ENCODE measurements around the gene TMEM132A. TPM values are rescaled to one million over a fixed set of nuclear protein-coding genes. Genes with fewer than 3 reads are reported as not detected.

The TMEM132A gene
- total and polyA plus RNA-seq, 10 of the 15 experiments (the other 5 are each of a cell fraction or from before 2014, with no cell fraction given): 0.16 to 25.0 (median 4.3) TPM

DNA sequence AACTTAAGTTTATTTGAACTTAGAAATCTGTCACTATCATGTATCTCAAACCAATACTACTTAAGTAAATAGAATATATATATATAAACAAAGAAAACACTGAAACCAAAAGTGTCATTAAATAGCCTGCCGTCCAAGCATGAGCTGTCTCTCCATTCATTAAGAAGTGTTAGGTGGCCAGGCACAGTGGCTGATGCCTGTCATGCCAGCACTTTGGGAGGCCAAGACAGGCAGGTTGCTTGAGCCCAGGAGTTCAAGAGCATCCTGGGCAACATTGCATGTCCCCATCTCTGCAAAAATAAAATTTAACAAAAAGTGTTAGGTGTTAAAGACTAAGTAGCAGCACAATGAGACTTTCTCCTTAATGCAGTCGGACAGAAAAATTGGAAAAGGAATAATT, 61.2 kb downstream of the TMEM132A start (continued):
- TF ChIP-seq SRF (IDR thresholded peaks at IDR 0.05; ENCODE audit: low read depth in 2 of 2, low read length in 2 of 2) (no peak), ESRRA (IDR thresholded peaks at IDR 0.05; ENCODE audit: low read length) (no peak)

GRCh38 chr11:60985991-60986915, 62.0 kb downstream of the TMEM132A start:
- H3K4me3 ChIP-seq: no peak overlapping the region
- no peak for FAIRE-seq
- intact Hi-C loops (cut with micrococcal nuclease; ENCODE audit: unreplicated experiment): no loop called here

More at GRCh38 chr11:60985991-60986915, 62.0 kb downstream of the TMEM132A start:
- DNase-seq (ENCODE audit: low read depth, low spot score): no peak
- ChIA-PET RAD21 (ENCODE audit: unreplicated experiment) (interaction anchor here (1.2 kb wide), 1 partner anchor 16 kb away, joined by 4 read pairs; no protein-coding TSS in a partner anchor), SMC1A (ENCODE audit: uncharacterized antibody, unreplicated experiment) (interaction anchor here (0.7 to 1.9 kb wide), 3 partner anchors 9 to 33 kb away, joined by 3 to 6 read pairs (median 4); no protein-coding TSS in a partner anchor), CTCF (interaction anchor here (1.3 to 2.1 kb wide), 2 partner anchors 17 to 143 kb away, joined by 3 to 4 read pairs; no protein-coding TSS in a partner anchor), POLR2A (no interaction called here)
- Histone ChIP-seq H3K36me3 (ENCODE audit: control insufficient read depth in 2 of 2, insufficient read depth in 2 of 2, low read length in 1 of 2) (no peaks in the 10 kb centered on the region), H3K9ac (ENCODE audit: control insufficient read depth, insufficient read depth, low read length) (no peak overlapping the region), H4K20me1 (ENCODE audit: control insufficient read depth, insufficient read depth) (no peaks in the 10 kb centered on the region), H3K4me2 (ENCODE audit: control insufficient read depth, insufficient read depth) (no peak overlapping the region), H2AFZ (ENCODE audit: control insufficient read depth, low read depth, low read length) (no peak overlapping the region), H3K27me3 (replicated peaks in 1 of 2; ENCODE audit: control insufficient read depth in 2 of 2, insufficient read depth in 2 of 2, low read length in 1 of 2) (no peaks in the 10 kb centered on the region), H3K79me2 (ENCODE audit: control insufficient read depth, insufficient read depth, low read length) (no peaks in the 10 kb centered on the region), H3K9me3 (replicated peaks; ENCODE audit: control insufficient read depth, insufficient read depth, low read length) (no peaks in the 10 kb centered on the region), H3K27ac (ENCODE audit: control insufficient read depth, insufficient read depth) (no peak overlapping the region), H3K4me1 (ENCODE audit: control insufficient read depth, insufficient read depth, low read length) (peaks cover 10% of the 10 kb centered on the region; the same call in 1 of the 2 replicates)
- no peak for ATAC-seq
- in situ Hi-C loops (cut with MboI): no loop called here
- TF ChIP-seq SUZ12 (IDR thresholded peaks at IDR 0.05; ENCODE audit: unreplicated experiment) (no peak), EGR1 (IDR thresholded peaks at IDR 0.05; ENCODE audit: borderline replicate concordance in 1 of 2, low read depth in 2 of 2, low read length in 2 of 2) (peak in 1 of 2 experiments; percentile 21; a peak in 1 of 3 replicates)
- TF ChIP-seq, protein P1, sequence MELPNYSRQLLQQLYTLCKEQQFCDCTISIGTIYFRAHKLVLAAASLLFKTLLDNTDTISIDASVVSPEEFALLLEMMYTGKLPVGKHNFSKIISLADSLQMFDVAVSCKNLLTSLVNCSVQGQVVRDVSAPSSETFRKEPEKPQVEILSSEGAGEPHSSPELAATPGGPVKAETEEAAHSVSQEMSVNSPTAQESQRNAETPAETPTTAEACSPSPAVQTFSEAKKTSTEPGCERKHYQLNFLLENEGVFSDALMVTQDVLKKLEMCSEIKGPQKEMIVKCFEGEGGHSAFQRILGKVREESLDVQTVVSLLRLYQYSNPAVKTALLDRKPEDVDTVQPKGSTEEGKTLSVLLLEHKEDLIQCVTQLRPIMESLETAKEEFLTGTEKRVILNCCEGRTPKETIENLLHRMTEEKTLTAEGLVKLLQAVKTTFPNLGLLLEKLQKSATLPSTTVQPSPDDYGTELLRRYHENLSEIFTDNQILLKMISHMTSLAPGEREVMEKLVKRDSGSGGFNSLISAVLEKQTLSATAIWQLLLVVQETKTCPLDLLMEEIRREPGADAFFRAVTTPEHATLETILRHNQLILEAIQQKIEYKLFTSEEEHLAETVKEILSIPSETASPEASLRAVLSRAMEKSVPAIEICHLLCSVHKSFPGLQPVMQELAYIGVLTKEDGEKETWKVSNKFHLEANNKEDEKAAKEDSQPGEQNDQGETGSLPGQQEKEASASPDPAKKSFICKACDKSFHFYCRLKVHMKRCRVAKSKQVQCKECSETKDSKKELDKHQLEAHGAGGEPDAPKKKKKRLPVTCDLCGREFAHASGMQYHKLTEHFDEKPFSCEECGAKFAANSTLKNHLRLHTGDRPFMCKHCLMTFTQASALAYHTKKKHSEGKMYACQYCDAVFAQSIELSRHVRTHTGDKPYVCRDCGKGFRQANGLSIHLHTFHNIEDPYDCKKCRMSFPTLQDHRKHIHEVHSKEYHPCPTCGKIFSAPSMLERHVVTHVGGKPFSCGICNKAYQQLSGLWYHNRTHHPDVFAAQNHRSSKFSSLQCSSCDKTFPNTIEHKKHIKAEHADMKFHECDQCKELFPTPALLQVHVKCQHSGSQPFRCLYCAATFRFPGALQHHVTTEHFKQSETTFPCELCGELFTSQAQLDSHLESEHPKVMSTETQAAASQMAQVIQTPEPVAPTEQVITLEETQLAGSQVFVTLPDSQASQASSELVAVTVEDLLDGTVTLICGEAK (IDR thresholded peaks at IDR 0.05; ENCODE audit: borderline replicate concordance): no peak
- no TSS peak for BruUV-seq (replicated peaks)
- 63% methylated on average over 17 of the region's 17 CpGs for WGBS (ENCODE audit: insufficient coverage, insufficient replicate concordance, low lambda C conversion rate, missing lambda C conversion rate)

Small RNAs within 50 kb of the gene (small RNA-seq; reads per million reads assigned to genes)
- not detected for gene RNU6-933P

Other genes with a start within 250 kb of the TMEM132A start
Only the 7 nearest of the 13 such genes appear.
- 26.5 and 39.7 TPM in 2 replicates for gene CCDC86, start 82.3 kb upstream of the TMEM132A start, total RNA-seq (2014; rRNA removed)
- gene CCDC86, start 82.3 kb upstream of the TMEM132A start, total RNA-seq (2014; rRNA removed; fragmentation: Illumina TruSeq; extraction: Trizol): 6.6 and 7.2 TPM in 2 replicates
- 51.1 and 58.2 TPM in 2 replicates for gene CCDC86, start 82.3 kb upstream of the TMEM132A start, total RNA-seq (2021)
- 7.7 and 22.3 TPM in 2 replicates for gene CCDC86, start 82.3 kb upstream of the TMEM132A start, polyA plus RNA-seq (2011; rRNA removed)
- gene CCDC86, start 82.3 kb upstream of the TMEM132A start, polyA plus RNA-seq (2014; fragmentation: Illumina TruSeq; extraction: Trizol): 24.7 and 37.7 TPM in 2 replicates
- 1 to 10 TPM; 2.0 to 4.4 TPM for gene CCDC86, start 82.3 kb upstream of the TMEM132A start, polyA plus RNA-seq (2014; fragmentation: Nextera tagmentation; extraction: Ambion mirVana)
- 44.4 and 49.6 TPM in 2 replicates for gene CCDC86, start 82.3 kb upstream of the TMEM132A start, polyA plus RNA-seq (2014; rRNA removed)
- 10 to 100 TPM; 78.6 to 87.2 TPM for gene CCDC86, start 82.3 kb upstream of the TMEM132A start, polyA plus RNA-seq (2016; fragmentation: Nextera tagmentation; extraction: Ambion mirVana)
- gene PTGDR2, start 68.5 kb upstream of the TMEM132A start, total RNA-seq (2014; rRNA removed): not detected in 2 replicates
- not detected in 2 replicates for gene PTGDR2, start 68.5 kb upstream of the TMEM132A start, total RNA-seq (2014; rRNA removed; fragmentation: Illumina TruSeq; extraction: Trizol)
- gene PTGDR2, start 68.5 kb upstream of the TMEM132A start, total RNA-seq (2021): 0.13 TPM in 1 of 2 replicates, not detected in the other
- gene PTGDR2, start 68.5 kb upstream of the TMEM132A start, polyA plus RNA-seq (2011; rRNA removed): not detected in 2 replicates
- gene PTGDR2, start 68.5 kb upstream of the TMEM132A start, polyA plus RNA-seq (2014; fragmentation: Illumina TruSeq; extraction: Trizol): 0.01 TPM in 1 of 2 replicates, not detected in the other
- gene PTGDR2, start 68.5 kb upstream of the TMEM132A start, polyA plus RNA-seq (2014; fragmentation: Nextera tagmentation; extraction: Ambion mirVana): not detected
- gene PTGDR2, start 68.5 kb upstream of the TMEM132A start, polyA plus RNA-seq (2014; rRNA removed): 0.03 TPM in 1 of 2 replicates, not detected in the other
- gene PTGDR2, start 68.5 kb upstream of the TMEM132A start, polyA plus RNA-seq (2016; fragmentation: Nextera tagmentation; extraction: Ambion mirVana): under 1 TPM; 0.17 to 0.28 TPM
- gene ZP1, start 56.9 kb upstream of the TMEM132A start, total RNA-seq (2014; rRNA removed): not detected in 2 replicates
- gene ZP1, start 56.9 kb upstream of the TMEM132A start, total RNA-seq (2014; rRNA removed; fragmentation: Illumina TruSeq; extraction: Trizol): not detected in 2 replicates
- not detected in 2 replicates for gene ZP1, start 56.9 kb upstream of the TMEM132A start, total RNA-seq (2021)
- gene ZP1, start 56.9 kb upstream of the TMEM132A start, polyA plus RNA-seq (2011; rRNA removed): not detected in 2 replicates
- gene ZP1, start 56.9 kb upstream of the TMEM132A start, polyA plus RNA-seq (2014; fragmentation: Illumina TruSeq; extraction: Trizol): not detected in 2 replicates
- gene ZP1, start 56.9 kb upstream of the TMEM132A start, polyA plus RNA-seq (2014; fragmentation: Nextera tagmentation; extraction: Ambion mirVana): not detected
- gene ZP1, start 56.9 kb upstream of the TMEM132A start, polyA plus RNA-seq (2014; rRNA removed): not detected in 2 replicates
- gene ZP1, start 56.9 kb upstream of the TMEM132A start, polyA plus RNA-seq (2016; fragmentation: Nextera tagmentation; extraction: Ambion mirVana): not detected
- gene PRPF19, start 17.9 kb upstream of the TMEM132A start, total RNA-seq (2014; rRNA removed): 95.6 and 109 TPM in 2 replicates
- gene PRPF19, start 17.9 kb upstream of the TMEM132A start, total RNA-seq (2014; rRNA removed; fragmentation: Illumina TruSeq; extraction: Trizol): 48.7 and 53.1 TPM in 2 replicates
- gene PRPF19, start 17.9 kb upstream of the TMEM132A start, total RNA-seq (2021): 165 and 170 TPM in 2 replicates
- 12.9 and 25.6 TPM in 2 replicates for gene PRPF19, start 17.9 kb upstream of the TMEM132A start, polyA plus RNA-seq (2011; rRNA removed)
- gene PRPF19, start 17.9 kb upstream of the TMEM132A start, polyA plus RNA-seq (2014; fragmentation: Illumina TruSeq; extraction: Trizol): 109 and 151 TPM in 2 replicates
- 10 to 100 TPM in 1 of 2 experiments, 1 to 10 TPM in 1; 8.7 to 27.7 TPM for gene PRPF19, start 17.9 kb upstream of the TMEM132A start, polyA plus RNA-seq (2014; fragmentation: Nextera tagmentation; extraction: Ambion mirVana)
- 74.4 and 88.5 TPM in 2 replicates for gene PRPF19, start 17.9 kb upstream of the TMEM132A start, polyA plus RNA-seq (2014; rRNA removed)
- gene PRPF19, start 17.9 kb upstream of the TMEM132A start, polyA plus RNA-seq (2016; fragmentation: Nextera tagmentation; extraction: Ambion mirVana): 10 to 100 TPM; 59.8 to 62.9 TPM
- 62.8 and 66.8 TPM in 2 replicates for gene TMEM109, start 10.3 kb upstream of the TMEM132A start, total RNA-seq (2014; rRNA removed)
- gene TMEM109, start 10.3 kb upstream of the TMEM132A start, total RNA-seq (2014; rRNA removed; fragmentation: Illumina TruSeq; extraction: Trizol): 38.3 and 43.3 TPM in 2 replicates
- gene TMEM109, start 10.3 kb upstream of the TMEM132A start, total RNA-seq (2021): 124 and 128 TPM in 2 replicates
- gene TMEM109, start 10.3 kb upstream of the TMEM132A start, polyA plus RNA-seq (2011; rRNA removed): 8.1 and 25.7 TPM in 2 replicates
- gene TMEM109, start 10.3 kb upstream of the TMEM132A start, polyA plus RNA-seq (2014; fragmentation: Illumina TruSeq; extraction: Trizol): 73.9 and 115 TPM in 2 replicates
- gene TMEM109, start 10.3 kb upstream of the TMEM132A start, polyA plus RNA-seq (2014; fragmentation: Nextera tagmentation; extraction: Ambion mirVana): 10 to 100 TPM; 21.9 to 52.9 TPM
- 104 and 117 TPM in 2 replicates for gene TMEM109, start 10.3 kb upstream of the TMEM132A start, polyA plus RNA-seq (2014; rRNA removed)
- gene TMEM109, start 10.3 kb upstream of the TMEM132A start, polyA plus RNA-seq (2016; fragmentation: Nextera tagmentation; extraction: Ambion mirVana): 100 to 1,000 TPM; 179 to 199 TPM
- gene SLC15A3, start 27.7 kb downstream of the TMEM132A start, total RNA-seq (2014; rRNA removed): 71.3 and 83.5 TPM in 2 replicates
- gene SLC15A3, start 27.7 kb downstream of the TMEM132A start, total RNA-seq (2014; rRNA removed; fragmentation: Illumina TruSeq; extraction: Trizol): 51.5 and 56.3 TPM in 2 replicates
- 93.3 and 102 TPM in 2 replicates for gene SLC15A3, start 27.7 kb downstream of the TMEM132A start, total RNA-seq (2021)
- 18.2 and 44.9 TPM in 2 replicates for gene SLC15A3, start 27.7 kb downstream of the TMEM132A start, polyA plus RNA-seq (2011; rRNA removed)
- 11.7 and 54.8 TPM in 2 replicates for gene SLC15A3, start 27.7 kb downstream of the TMEM132A start, polyA plus RNA-seq (2014; fragmentation: Illumina TruSeq; extraction: Trizol)
- 10 to 100 TPM; 17.7 to 55.4 TPM for gene SLC15A3, start 27.7 kb downstream of the TMEM132A start, polyA plus RNA-seq (2014; fragmentation: Nextera tagmentation; extraction: Ambion mirVana)
- 71.9 and 83.8 TPM in 2 replicates for gene SLC15A3, start 27.7 kb downstream of the TMEM132A start, polyA plus RNA-seq (2014; rRNA removed)
- gene SLC15A3, start 27.7 kb downstream of the TMEM132A start, polyA plus RNA-seq (2016; fragmentation: Nextera tagmentation; extraction: Ambion mirVana): 10 to 100 TPM; 53.4 to 57.7 TPM
- 6.4 and 7.3 TPM in 2 replicates for gene CD6, start 47.2 kb downstream of the TMEM132A start, total RNA-seq (2014; rRNA removed)
- gene CD6, start 47.2 kb downstream of the TMEM132A start, total RNA-seq (2014; rRNA removed; fragmentation: Illumina TruSeq; extraction: Trizol): 3.1 and 3.3 TPM in 2 replicates
- gene CD6, start 47.2 kb downstream of the TMEM132A start, total RNA-seq (2021): 11.2 and 17.6 TPM in 2 replicates
- gene CD6, start 47.2 kb downstream of the TMEM132A start, polyA plus RNA-seq (2011; rRNA removed): 0.37 and 0.45 TPM in 2 replicates
- 5.1 and 6.6 TPM in 2 replicates for gene CD6, start 47.2 kb downstream of the TMEM132A start, polyA plus RNA-seq (2014; fragmentation: Illumina TruSeq; extraction: Trizol)
- gene CD6, start 47.2 kb downstream of the TMEM132A start, polyA plus RNA-seq (2014; fragmentation: Nextera tagmentation; extraction: Ambion mirVana): 1 to 10 TPM in 1 of 2 experiments, under 1 TPM in 1; 0.93 to 1.8 TPM
- gene CD6, start 47.2 kb downstream of the TMEM132A start, polyA plus RNA-seq (2014; rRNA removed): 5.9 and 6.8 TPM in 2 replicates
- 1 to 10 TPM; 6.8 to 7.2 TPM for gene CD6, start 47.2 kb downstream of the TMEM132A start, polyA plus RNA-seq (2016; fragmentation: Nextera tagmentation; extraction: Ambion mirVana)